GM18505 (cell line): Measurements from ENCODE around the gene ANK3.

ENCODE experiments used
- ATAC-seq: cut with Tn5 transposase; IDR thresholded peaks from one replicate; pipeline ENCODE4 v1.9.1; 2021; ENCODE audit not compliant: unreplicated experiment
- POLR2A ChIP-seq: IDR thresholded peaks from 4 replicates; pipeline ENCODE4 v1.6.1; 2011; ENCODE audit warnings: borderline replicate concordance; ENCODE audit not compliant: insufficient read depth, insufficient read length; ENCODE audit errors: extremely low read depth

The ANK3 gene

DNA sequence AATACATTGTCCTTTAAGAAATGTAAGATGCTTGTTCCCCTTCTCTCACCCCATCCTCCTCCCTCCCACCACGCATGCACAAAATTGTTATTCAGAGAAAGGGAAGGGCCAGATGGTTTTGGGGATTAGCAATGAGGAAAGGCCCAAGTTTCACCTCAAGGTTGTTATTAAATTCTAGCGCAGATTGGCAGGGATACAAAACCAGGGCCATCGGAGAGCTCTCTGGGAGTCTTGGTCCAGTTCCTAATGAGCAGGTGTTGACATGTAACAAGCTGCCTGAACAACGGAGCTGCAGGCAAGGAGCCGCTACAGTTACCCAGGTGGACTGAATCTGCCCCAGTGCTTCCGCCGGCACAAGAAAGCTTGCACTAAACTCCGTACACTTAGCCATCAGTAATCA, 9.7 kb upstream of the ANK3 start:
- no peak for ATAC-seq
- TF ChIP-seq POLR2A: no peak

DNA sequence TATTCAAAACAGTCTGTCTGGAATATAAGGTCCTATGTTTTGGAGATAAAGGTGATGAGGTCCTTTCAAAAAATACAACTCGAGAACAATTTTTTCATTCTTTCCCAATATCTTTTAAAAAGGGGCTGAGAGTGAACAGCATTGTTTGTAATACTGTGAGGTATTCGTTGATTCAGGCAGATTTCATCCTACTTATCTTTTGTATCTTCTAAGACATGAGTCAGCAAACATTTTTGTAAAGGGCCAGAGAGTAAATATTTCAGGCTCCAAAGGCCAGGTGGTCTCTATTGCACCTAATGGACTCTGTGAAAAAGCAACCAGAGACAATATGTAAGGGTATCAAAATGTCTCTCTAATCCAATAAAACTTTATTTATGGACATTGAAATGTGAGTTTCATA, 8.1 kb upstream of the ANK3 start:
- no peak for ATAC-seq
- TF ChIP-seq POLR2A: no peak

DNA sequence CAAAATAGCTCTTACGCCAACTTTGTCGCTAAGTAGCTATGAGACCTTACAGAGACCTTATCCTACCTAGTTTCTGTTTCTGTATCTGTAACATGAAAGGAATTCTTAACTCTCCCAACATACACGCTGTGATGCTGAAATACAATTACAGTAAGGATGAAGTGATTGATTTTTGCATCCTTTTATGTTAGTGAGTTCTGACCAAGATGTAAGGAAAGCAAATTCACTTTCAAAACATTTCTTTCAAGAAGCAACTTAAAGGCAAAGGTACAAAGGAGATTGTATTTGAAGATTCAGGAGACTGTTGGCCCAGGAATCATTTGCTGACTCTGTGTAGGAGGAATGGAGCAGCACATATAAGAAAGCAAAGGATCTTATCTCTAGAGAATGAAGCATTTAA, 7.1 kb upstream of the ANK3 start:
- no peak for TF ChIP-seq POLR2A
- no peak for ATAC-seq

DNA sequence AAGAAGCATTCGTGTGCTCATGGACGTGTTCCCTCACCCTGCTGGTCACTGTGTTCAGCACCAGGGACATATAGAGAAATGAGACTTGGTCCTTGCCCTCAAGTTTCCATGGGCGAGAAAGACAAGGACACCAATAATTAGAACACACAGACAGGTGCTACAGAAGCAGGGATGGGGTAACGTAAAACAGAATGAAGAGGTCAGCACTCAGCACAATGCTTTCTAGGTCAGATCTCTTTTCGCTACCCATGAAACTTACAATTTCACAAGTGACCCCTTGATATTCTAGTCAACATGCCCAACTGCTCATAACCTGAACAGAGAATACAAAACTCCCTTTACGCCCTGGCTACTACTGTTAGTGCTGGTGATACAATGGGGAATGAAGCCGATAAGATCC, 6.0 kb upstream of the ANK3 start:
- no peak for TF ChIP-seq POLR2A
- ATAC-seq: no peak

DNA sequence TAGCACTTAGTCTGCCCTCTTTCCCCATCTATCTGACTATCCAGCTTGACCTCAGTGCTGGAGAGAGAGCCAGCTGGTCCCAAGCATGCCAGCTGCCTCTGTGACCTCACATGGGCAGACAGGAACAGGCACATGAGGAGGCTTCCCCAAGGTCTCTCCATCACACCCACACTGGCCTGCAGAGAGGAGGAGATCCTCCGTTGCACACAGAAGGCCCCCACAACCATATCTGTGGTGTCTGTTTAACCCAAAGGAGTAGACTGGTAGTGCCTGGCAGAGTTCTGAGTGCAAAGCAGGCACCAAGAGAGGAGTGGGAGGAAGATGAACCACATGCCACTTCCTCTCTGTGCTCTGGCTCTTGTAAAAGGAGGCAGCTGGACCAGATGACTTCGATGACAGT, 4.8 kb upstream of the ANK3 start:
- no peak for TF ChIP-seq POLR2A
- ATAC-seq: no peak

DNA sequence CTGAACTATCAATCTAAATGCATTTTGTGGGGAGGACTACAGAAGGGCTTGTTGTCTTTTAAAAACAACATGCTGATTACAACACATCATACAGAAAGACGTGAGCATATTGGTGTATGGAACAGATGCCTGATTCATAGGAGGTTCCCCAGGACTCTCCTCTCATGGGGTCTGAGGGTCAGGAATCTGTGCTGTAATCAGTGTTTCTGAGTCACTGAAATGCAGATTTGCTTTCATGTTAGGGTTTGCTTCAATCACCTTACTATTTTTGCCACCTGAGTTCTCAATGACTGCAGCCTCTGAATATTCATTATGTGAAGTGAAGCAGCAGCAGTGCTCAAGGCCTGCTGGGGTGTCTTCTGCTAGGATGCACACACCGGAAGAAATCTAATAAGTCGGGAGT, 550 bp upstream of the ANK3 start:
- ATAC-seq: no peak
- TF ChIP-seq POLR2A: no peak

DNA sequence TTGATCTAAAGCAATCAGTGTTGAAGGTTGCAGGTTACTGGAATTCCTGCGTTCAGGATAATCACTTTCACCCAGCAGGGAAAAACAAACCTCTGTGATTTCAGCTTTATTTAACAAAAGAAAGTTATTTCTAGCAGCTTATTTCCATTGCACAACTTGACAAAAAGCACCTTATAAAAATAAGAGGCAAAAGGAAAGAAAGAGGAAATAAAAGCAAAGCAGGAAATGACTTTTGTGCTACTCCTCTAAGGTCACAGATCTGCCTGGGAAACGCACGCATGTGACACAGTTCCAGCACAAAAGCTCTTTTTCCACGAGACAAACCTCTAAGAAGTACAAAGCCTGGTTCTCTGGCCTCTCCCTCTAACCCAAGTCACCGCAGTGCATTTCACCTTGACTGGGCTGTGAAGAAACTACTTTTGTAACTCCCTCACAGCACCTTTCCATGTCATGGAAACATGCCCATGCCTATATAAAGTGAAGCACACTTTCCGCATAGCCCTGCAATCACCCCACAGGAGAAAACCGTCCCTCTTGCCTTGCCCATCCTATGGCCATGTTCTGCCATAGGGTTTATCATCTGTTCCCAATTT, 870 bp downstream of the ANK3 start:
- TF ChIP-seq POLR2A: no peak
- ATAC-seq: no peak

DNA sequence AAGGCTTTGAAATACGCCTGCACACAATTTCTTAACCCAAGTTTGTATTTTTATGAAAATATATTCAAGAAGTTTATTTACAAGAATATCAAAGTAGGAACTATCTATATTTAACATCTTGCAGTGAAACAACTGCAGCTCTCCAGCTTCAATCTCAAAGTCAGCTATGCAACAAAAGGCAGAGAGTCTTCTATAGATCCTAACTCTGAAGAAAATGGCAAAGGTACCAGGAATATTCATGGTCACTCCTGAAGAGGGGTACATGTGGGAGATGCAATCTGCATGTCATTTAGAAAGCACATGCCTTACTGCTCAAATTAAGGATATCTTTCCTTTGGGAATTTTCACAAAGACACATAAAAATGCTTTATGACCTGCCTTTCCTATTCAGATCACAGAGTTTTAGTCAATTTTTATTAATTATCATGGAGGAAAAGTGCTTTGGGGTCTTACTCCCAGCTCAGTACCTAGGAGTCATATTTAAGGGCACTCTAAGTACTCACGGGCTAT, 1.5 kb downstream of the ANK3 start:
- TF ChIP-seq POLR2A: no peak
- no peak for ATAC-seq

DNA sequence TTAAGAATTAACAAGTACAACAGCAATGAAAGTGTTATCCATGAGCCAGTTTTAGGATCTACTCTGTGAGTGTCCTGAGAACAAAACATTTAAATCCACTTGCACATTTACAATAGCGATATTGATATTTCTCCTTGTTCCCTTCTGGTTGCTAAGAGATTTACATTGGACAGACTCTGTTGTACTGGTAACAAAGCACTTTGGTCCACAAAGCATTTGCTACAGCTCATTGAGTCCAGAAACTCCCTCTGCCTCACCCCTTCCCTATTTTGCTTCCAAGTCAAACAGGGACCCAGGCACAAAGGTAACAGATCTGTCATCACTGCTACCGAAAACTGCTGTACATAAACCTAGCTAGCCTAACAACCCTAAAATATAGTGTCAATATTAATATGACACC, 2.1 kb downstream of the ANK3 start:
- ATAC-seq: no peak

DNA sequence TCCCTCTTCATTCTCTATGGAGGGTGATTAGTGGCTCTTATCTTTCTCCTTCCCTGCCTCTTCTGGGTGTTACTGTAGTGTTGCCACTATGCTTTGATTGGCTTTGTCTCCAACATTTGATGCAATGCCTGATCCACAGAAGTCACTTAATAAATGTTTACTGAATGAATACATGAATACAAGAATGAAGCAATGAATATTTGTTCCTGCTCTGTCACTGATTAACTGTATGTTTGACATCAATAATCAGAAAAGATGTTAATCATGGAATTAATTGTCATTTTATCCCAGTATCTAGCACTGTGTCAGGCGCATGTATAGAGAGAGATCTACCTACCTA, 4.3 kb downstream of the ANK3 start:
- TF ChIP-seq POLR2A: no peak
- ATAC-seq: no peak

More for the DNA sequence above, 2.1 kb downstream of the ANK3 start:
- no peak for TF ChIP-seq POLR2A

DNA sequence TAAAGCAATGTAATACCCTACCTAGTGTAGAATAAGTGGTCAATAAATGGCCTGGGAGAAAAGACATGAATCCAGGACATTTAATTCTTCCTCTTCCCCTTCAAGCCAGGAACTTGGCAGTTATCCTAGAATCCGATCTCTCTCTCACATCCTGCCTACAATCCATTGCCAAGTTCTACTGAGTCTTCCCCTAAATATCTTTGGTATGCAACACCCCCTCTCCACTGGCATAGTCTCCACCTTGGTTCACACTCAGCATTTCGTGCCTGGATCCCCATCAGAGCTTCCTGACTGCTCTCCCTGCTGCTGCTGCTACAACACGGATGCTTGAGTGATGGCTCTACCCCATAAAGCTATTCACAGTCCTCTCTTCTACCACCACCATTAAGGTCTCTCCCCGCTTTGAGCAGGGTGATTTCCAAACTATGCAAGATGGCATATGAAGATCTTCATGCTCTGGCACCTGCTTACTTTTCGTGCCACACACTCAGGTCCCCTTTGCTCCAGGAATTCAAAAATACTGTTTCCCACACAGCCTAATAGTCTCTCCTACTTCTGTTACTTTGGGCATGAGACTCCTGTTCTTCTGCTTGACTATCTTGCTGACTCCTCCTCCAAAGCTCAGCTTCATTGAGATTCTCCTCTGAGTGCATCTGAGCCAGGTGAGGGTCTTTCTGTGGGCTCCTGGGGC, 4.8 kb downstream of the ANK3 start:
- no peak for ATAC-seq
- TF ChIP-seq POLR2A: no peak

DNA sequence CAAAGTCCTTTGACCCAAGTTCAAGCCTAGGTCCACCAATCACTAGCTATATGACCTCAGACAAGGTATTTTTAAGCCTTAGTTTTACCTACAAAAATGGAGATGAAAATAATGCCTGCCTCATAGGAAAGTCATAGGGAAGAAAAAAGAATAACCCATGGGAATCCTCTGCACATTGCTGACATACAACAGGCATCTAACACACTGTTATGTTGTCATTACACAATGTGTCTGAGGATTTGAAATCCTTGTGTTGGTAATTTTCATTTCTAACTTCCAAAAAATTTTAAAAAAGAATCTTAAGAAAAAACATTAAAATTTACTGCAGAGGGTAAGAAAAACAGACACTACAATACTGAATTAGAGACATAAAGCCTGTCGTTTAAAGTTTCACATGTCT, 5.7 kb downstream of the ANK3 start:
- TF ChIP-seq POLR2A: no peak

DNA sequence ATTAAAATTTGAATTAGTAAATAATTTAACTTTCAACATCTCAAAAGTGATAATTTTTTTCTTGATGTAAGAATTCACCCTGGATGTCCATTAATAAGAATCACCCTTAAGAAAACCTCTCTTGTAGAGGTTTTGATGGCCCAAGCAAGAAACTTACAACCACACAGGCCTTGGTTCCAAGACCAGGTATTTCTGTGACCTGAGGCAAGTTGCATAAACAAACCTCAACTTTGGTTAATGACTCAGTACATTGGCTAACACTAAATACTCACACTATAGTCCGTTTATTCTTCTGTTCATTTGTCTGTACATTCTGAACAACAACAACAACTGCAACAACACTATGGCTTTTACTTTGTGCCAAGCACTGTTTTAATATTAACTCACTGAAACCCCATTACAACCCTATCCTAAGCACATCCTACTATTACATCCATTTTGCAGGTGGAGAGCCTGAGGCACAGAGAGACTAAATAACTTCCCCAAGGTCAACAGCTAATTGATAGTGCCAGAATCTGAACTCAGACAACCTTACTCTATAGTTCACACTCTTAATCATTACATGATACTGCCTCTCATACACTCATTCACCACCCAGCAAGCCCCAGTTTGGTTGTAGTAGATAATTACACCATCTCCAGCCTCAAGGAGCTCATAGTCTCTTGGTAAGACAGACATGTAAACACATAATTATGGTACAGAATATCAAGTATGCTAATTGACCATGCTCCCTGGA, 6.6 kb downstream of the ANK3 start:
- TF ChIP-seq POLR2A: no peak
- no peak for ATAC-seq

More for the DNA sequence above, 5.7 kb downstream of the ANK3 start:
- no peak for ATAC-seq

DNA sequence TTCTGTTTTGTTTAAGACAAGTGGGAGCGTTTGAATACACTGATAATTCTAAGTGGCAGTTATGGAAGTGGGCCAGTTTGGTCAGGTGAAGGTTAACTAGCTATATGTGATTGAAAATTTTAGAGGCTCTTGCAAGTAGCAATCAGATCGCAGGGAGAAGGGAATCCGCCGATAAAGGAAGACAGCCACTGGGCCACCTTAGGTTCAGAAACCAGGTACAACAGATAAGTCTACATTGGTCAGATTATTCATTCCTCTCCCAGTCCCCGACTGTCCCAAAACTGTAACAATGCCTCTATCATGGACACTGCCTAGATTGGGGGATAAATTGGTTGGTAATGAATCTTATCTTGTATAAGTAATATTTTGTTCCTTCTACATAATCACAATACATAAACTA, 8.9 kb downstream of the ANK3 start:
- no peak for ATAC-seq
- no peak for TF ChIP-seq POLR2A
